A673 (cell line): Measurements from ENCODE around the gene GJB5. TPM values are rescaled to one million over a fixed set of nuclear protein-coding genes. Genes with fewer than 3 reads are reported as not detected.
"Not testable (repeated sequence)": the region's sequence is repeated elsewhere in the genome, so short reads cannot be mapped to it uniquely, and the experiment has no call there.

ENCODE experiments used
- BruUV-seq: library from RNA; stranded (reverse); fragments of 400-500 nt; replicated peaks from 2 replicates; lab custom pipeline; 2021; lab: Mats Ljungman, UMichigan
- CTCF ChIA-PET: fragments of 300-600 bp; sonication (Branson Sonifier 250); formaldehyde crosslinking; loops from one replicate; lab custom pipeline; 2022; ENCODE audit warnings: antibody characterized with exemption; lab: Charles Lee
- POLR2A ChIA-PET: fragments of 300-600 bp; sonication (Branson Sonifier 250); formaldehyde crosslinking; loops from one replicate; lab custom pipeline; 2022; ENCODE audit warnings: antibody characterized with exemption; ENCODE audit not compliant: low non-redundant PET; lab: Charles Lee
- DNase-seq: peaks from one replicate; pipeline ENCODE4 v3.0.0-alpha.2; 2015; ENCODE audit warnings: low spot score
- H3K27ac ChIP-seq: fragments of 200-600 bp; sonication (generic); 2 replicates; pipeline ENCODE4 v1.5.1; 2016; ENCODE audit warnings: mixed run types, low read depth, mild to moderate bottlenecking, mixed read lengths, antibody characterized with exemption, low read length; ENCODE audit not compliant: poor library complexity, severe bottlenecking
- H3K27me3 ChIP-seq: fragments of 200-600 bp; sonication (generic); replicated peaks from 2 replicates; pipeline ENCODE4 v1.6.1; 2017; ENCODE audit warnings: mixed run types, low read depth, mild to moderate bottlenecking, mixed read lengths, antibody characterized with exemption, low read length; ENCODE audit not compliant: insufficient read depth, poor library complexity
- H3K36me3 ChIP-seq: fragments of 200-600 bp; sonication (generic); 2 replicates; pipeline ENCODE4 v1.6.1; 2016; ENCODE audit warnings: mixed run types, mild to moderate bottlenecking, mixed read lengths, antibody characterized with exemption, low read length; ENCODE audit not compliant: insufficient read depth, poor library complexity, severe bottlenecking
- H3K4me1 ChIP-seq: fragments of 200-600 bp; sonication (generic); 2 replicates; pipeline ENCODE4 v1.6.1; 2017; ENCODE audit warnings: mixed run types, mild to moderate bottlenecking, mixed read lengths, antibody characterized with exemption, low read length; ENCODE audit not compliant: insufficient read depth, poor library complexity, severe bottlenecking
- H3K4me3 ChIP-seq: fragments of 200-600 bp; sonication (generic); 2 replicates; pipeline ENCODE4 v1.5.1; 2016; ENCODE audit warnings: low read depth, mixed run types, mild to moderate bottlenecking, mixed read lengths, low read length; ENCODE audit not compliant: poor library complexity, severe bottlenecking
- H3K9me3 ChIP-seq: fragments of 200-600 bp; sonication (generic); 2 replicates; pipeline ENCODE4 v1.6.1; 2016; ENCODE audit warnings: mixed run types, low read depth, mild to moderate bottlenecking, mixed read lengths, antibody characterized with exemption, low read length; ENCODE audit not compliant: poor library complexity, severe bottlenecking
- CTCF ChIP-seq: fragments of 300-800, 200-600 bp; sonication (generic); conservative IDR thresholded peaks from 2 replicates; pipeline ENCODE4 v1.5.1; 2017; ENCODE audit warnings: low read depth, mild to moderate bottlenecking, antibody characterized with exemption, low read length, moderate library complexity, mixed read lengths
- EZH2 ChIP-seq: fragments of 200-600 bp; sonication (generic); IDR thresholded peaks from 2 replicates; pipeline ENCODE4 v1.6.1; 2017; ENCODE audit warnings: borderline replicate concordance, low read depth, mild to moderate bottlenecking, mixed read lengths, antibody characterized with exemption, low read length; ENCODE audit not compliant: poor library complexity, severe bottlenecking
- intact Hi-C: fragments of 100-400 bp; cut with micrococcal nuclease; formaldehyde crosslinking; loops from one replicate; pipeline ENCODE4 v1.10.0; 2022; ENCODE audit not compliant: unreplicated experiment
- total RNA-seq: library from RNA; stranded (reverse); gene quantifications from 2 replicates; pipeline ENCODE4 v1.2.3, GENCODE V29; 2021

Gene GJB5
- total RNA-seq, 1 experiment from 2014 or later, result not detected

GRCh38 chr1:34726861-34727260, 28.0 kb upstream of the GJB5 start:
- BruUV-seq, result no TSS peak
- no peak for DNase-seq
- Histone ChIP-seq H3K27ac (no peak overlapping the region), H3K36me3 (no peaks in the 10 kb centered on the region), H3K27me3 (peaks cover 13% of the 10 kb centered on the region), H3K4me3 (no peak overlapping the region), H3K9me3 (no peaks in the 10 kb centered on the region), H3K4me1 (no peaks in the 10 kb centered on the region)
- ChIA-PET POLR2A (no interaction called here), CTCF (no interaction called here)
- TF ChIP-seq CTCF (no peak), EZH2 (no peak)
- intact Hi-C loops, result no loop called here

DNA sequence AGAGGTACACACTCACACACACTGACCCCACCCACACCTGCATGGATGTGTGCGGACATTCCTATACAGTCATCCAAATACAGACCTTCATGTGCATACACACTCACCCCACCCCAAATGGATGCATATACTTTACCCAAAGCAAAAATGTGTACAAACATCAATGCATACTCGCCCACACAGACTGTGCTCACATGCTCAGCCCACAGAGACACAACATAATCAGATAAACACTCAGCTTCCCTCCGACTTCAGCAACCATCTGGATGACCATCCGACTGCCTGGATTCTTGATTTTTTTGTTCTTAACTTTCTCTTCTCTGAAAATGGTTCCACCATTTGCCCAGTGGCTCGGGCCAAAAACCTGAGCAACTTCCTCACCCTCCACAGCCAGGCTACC, 24.4 kb upstream of the GJB5 start:
- H3K27ac ChIP-seq, result no peak overlapping the region
- H3K4me3 ChIP-seq, result no peak overlapping the region
- intact Hi-C loops, result no loop called here
- DNase-seq, result no peak
- no TSS peak for BruUV-seq
- H3K36me3 ChIP-seq, result no peaks in the 10 kb centered on the region
- CTCF ChIA-PET, result no interaction called here
- no peaks in the 10 kb centered on the region for H3K4me1 ChIP-seq
- no peaks in the 10 kb centered on the region for H3K9me3 ChIP-seq
- POLR2A ChIA-PET, result no interaction called here
- H3K27me3 ChIP-seq, result no peaks in the 10 kb centered on the region
- TF ChIP-seq CTCF (no peak), EZH2 (no peak)

- CTCF ChIA-PET, H3K9me3 ChIP-seq, BruUV-seq, H3K4me1 ChIP-seq, H3K36me3 ChIP-seq, H3K27ac ChIP-seq, intact Hi-C loops, H3K4me3 ChIP-seq, POLR2A ChIA-PET, DNase-seq, H3K27me3 ChIP-seq: not testable (repeated sequence)
Observed at GRCh38 chr1:34732831-34733230, 22.0 kb upstream of the GJB5 start.

DNA sequence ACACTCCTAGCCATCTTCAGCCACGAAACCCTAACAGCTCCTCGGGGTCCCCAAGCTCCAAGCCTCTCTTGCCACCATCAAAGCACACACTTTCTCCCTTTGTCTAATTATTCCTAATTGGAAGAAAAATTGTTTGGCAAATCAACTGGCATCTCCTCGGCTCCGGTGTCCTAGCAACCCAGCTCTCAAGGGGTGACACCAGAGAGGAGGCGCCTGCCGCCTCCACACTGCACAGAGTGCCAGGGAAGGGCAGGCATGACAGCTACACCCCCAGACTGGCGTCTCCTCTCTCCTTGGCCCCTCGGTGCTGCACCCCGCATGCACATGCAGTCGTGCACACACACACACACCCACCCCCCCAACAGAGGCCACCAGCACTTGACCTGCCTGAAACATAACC, 18.2 kb upstream of the GJB5 start:
- Histone ChIP-seq H3K36me3 (no peaks in the 10 kb centered on the region), H3K27ac (no peak overlapping the region), H3K9me3 (no peaks in the 10 kb centered on the region), H3K4me1 (no peaks in the 10 kb centered on the region), H3K27me3 (no peaks in the 10 kb centered on the region), H3K4me3 (no peak overlapping the region)
- CTCF ChIA-PET, result no interaction called here
- TF ChIP-seq EZH2, result no peak
- TF ChIP-seq CTCF, result no peak
- BruUV-seq, result no TSS peak
- DNase-seq, result no peak
- POLR2A ChIA-PET, result interaction anchor here (0.6 kb wide), 1 partner anchor 9 kb away, joined by 4 read pairs; no protein-coding TSS in a partner anchor
- intact Hi-C loops, result no loop called here

DNA sequence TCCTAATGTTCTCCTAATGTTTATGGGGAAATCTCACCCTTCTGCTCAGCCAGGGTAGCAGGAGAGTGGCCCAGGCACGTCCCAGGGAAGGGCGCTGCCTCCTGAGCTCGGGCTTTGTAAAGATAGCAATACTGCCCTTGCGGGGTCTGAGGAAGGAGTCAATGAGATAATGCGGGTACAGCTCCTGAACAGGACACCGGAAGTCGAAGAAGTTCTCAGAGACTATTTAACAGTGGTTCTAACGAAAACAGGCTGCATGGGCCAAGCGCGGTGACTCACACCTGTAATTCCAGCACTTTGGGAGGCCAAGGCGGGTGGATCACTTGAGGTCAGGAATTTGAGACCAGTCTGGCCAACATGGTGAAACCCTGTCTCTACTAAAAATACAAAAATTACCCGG, 17.6 kb upstream of the GJB5 start:
- H3K36me3 ChIP-seq, intact Hi-C loops, H3K4me3 ChIP-seq, H3K27me3 ChIP-seq, BruUV-seq, POLR2A ChIA-PET, H3K27ac ChIP-seq, H3K4me1 ChIP-seq, CTCF ChIA-PET, H3K9me3 ChIP-seq, DNase-seq: not testable (repeated sequence)
